Cortex of kidney (tissue), 1 donor: ENCODE results near the gene PLCH1.
"Not testable (repeated sequence)": the region's sequence is repeated elsewhere in the genome, so short reads cannot be mapped to it uniquely, and the experiment has no call there.

Source experiments
- DNase-seq: peaks from one replicate; lab custom pipeline; 2025; lab: John Stamatoyannopoulos, UW

Gene PLCH1

GRCh38 chr3:155416500-155417118 is 328.3 kb downstream of the PLCH1 start:
- DNase-seq = no peak

DNA sequence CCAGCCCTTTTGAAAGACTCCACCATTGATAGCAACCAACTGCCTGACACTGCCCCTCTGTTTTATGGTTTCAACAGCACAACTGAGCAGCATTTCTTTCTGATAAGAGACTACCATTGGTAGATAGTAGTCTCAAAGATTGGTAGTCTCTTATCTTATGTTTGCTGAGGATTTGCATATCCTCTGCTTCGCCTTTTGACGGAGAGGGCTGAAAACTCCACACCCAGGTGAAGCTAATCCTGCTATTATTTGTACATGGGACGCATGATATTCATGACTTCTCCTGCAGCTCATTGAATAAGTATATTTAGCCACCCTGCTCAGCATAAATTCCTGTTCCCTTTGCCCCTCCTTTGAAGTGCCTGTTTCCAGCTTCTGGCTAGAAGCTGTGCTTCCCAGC is 332.0 kb downstream of the PLCH1 start:
- DNase-seq = no peak

DNA sequence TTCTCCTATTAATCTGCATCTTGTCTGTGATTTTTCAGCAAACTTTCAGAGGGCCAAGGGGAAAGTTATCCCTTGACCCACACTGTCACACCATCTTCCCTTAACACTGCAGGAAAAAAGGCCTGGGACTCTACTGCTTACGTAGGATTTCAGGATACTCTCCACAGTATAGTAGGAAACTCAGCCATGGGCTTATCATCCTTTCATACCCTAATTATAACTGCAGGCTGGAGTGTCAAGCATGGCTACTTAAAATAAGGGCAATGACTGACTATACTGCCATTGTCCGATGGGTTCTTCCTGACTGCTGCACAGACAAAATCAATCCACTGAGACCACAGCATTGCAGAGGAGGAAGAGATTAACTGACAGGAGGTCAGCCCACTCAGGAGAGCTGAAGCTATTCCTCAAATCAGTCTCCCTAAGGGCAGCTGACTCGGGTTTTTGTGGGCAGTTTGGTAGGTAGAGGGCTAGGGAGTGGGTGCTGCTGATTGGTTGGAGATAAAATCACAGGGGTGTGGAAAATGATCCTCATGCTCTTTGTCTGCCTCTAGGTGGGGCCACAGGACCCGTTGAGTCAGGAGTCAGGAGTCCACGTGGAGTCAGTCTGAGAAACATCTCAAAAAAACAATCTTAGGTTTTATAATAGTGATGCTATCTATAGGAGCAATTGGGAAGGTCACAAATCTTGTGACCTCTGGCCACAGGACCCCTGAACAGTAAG is 333.2 kb downstream of the PLCH1 start:
- no peak for DNase-seq

GRCh38 chr3:155409336-155409735 is 335.5 kb downstream of the PLCH1 start:
- no peak for DNase-seq

DNA sequence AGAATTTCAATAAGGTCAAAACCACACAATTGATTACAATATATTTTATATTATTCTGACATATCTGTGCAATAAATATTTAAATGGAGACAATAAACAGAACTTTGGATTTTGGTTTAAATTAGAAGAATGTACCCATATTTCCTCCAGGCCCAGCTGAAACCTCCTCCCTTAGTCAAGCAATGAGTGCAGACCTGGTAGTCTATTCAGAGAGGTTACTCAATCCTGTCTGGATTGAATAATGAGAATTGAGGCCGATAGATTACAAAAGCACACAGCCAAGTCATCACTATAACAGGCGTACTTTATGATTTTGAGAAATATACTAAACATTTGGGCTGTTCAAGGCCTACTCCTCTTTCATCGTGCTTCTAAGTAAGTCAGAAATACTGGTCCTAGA is 336.9 kb downstream of the PLCH1 start:
- no peak for DNase-seq

GRCh38 chr3:155407331-155407730 is 337.5 kb downstream of the PLCH1 start:
- DNase-seq = no peak

DNA sequence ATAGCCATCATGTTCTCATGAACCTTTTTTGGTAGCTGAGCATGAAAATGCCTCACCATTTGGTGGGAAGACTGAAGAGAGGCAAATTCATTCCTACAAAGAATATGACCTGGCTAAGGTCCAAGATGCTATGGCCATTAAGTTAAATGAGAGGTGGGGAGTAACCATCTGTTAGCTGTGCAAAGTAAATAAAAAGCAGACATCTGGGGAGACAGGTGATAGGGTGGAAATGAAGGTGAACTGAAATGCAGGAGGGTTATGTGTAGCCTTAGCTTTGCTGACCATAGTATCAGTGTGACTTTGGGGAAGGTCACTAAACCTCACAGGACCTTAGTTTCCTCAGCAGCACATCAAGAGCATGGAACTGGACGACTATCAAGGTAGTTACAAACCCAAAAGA is 340.4 kb downstream of the PLCH1 start:
- DNase-seq = no peak

DNA sequence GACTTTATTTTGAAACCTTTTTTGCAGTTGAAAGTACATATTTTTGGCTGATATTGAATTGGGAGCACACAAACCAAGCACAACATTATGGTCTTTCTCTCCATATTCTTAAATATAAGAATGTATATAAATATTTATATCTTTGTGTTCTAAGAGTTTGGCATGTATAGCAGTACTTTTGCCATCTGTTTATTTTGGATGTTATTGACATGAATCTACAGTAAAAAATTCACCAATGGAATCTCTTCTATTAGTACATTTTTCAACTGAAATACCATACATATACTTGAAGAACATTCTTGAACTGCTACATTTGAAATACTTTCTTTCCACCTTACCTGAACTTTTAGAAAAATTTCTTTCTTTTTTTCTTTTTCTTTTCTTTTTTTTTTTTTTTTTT is 342.2 kb downstream of the PLCH1 start:
- no peak for DNase-seq

GRCh38 chr3:155398046-155398445 is 346.8 kb downstream of the PLCH1 start:
- no peak for DNase-seq

DNA sequence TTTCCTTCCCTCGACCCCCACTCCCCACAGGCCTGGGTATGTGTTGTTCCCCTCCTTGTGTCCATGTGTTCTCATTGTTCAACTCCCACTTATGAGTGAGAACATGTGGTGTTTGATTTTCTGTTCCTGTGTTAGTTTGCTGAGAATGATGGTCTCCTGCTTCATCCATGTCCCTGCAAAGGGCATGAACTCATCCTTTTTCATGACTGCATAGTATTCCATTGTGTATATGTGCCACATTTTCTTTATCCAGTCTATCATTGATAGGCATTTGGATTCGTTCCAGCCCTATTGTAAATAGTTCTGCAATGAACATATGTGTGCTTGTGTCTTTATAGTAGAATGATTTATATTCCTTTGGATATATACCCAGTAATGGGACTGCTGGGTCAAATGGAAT is 350.0 kb downstream of the PLCH1 start:
- not testable (repeated sequence) for DNase-seq

DNA sequence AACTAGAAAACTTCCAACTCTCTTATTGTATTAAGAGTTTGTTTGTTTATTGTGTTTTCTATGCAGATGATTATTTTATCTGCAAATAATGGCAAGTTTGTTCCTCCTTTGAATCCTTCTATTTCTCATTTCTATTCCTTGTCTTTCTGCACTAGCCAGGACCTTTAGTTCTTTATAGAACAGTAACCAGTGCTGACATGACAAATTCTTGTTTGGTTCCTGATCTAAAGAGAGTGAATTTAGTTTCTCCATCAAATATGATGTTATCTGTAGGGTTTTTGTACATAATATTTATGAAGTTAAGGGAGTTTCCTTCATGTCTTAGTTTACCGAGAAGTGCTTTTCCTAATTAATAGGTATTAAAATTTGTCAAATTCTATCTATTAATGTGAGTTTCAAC is 350.6 kb downstream of the PLCH1 start:
- no peak for DNase-seq

GRCh38 chr3:155393316-155393715 is 351.6 kb downstream of the PLCH1 start:
- no peak for DNase-seq

- no peak for DNase-seq
These were observed 352.7 kb downstream of the PLCH1 start for GRCh38 chr3:155392138-155392537.

GRCh38 chr3:155391551-155391958 is 353.3 kb downstream of the PLCH1 start:
- no peak for DNase-seq

DNA sequence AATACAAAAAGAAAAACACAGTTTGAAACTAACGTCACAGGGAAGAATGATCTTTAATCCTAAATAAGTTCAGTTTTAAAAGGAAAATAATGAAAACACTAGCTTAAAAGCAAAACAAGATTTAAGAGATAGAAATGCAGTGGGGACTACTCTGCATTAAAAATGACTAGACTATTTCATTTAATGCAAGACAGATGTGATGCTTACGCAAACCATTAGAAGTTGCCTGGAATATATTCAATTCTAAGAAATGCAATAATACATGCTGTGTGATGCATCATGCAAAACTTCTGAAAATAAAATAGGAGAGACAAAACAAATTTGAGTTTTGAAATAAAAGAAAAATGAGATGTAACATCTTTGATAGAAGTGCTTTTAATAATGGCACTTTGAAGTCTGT is 353.8 kb downstream of the PLCH1 start:
- no peak for DNase-seq

GRCh38 chr3:155390351-155390750 is 354.5 kb downstream of the PLCH1 start:
- DNase-seq = no peak

DNA sequence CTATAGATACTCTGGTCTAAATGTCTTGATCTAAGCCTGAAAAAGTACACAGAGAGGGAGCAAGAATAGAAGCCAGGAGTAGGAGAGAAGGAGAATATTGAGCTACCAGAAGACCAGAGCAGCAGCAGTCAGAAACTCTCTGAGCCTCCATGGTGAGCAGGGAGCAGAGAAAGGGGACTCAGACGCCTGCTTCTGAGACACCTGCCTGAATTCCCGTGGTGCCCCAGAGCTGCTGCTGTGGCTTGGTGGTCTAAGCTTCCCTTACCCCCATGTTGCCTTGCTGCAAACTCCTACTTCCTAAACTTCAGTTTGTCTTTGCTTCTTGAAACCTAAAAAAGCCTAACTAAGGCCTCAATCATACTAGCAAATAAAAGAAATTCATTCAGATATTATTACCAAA is 356.5 kb downstream of the PLCH1 start:
- DNase-seq = no peak

- no peak for DNase-seq
These were observed 357.3 kb downstream of the PLCH1 start for GRCh38 chr3:155387571-155387970.

GRCh38 chr3:155386919-155387318 is 358.0 kb downstream of the PLCH1 start:
- DNase-seq = no peak

DNA sequence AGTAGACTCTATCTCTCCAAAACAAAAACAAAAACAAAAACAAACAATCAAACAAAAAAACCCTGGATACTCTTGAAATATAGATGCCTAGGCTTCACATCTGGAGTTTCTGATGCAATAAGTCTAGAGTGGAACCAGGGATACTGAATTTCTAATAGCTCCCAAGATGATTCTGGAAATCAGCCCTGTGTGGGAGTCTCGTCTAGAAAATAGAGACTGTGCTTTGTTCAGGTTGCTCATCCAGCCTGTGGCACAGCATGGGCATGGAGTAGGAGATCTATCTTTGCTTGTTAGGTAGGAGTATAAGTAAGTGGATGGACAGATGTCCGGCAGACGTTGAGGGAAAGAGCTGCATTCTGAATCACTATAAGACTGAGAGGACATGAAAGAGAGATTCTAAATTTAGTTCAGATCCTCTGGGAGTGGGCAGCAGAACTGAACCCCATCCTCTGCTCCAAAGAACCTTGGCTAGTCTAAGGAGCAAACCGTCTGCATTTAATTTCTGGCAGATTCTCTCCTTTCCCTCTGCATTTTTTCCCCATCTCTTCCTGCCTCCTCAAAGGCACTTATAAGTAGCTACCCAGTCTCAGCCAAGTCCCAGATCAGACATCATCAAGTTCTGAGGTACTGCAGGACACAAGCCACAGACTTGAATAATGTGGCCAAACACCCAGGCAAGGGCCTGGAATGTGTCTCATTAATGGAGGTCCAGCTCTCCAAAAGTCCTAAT is 358.8 kb downstream of the PLCH1 start:
- DNase-seq = no peak

- no peak for DNase-seq
These were observed 362.4 kb downstream of the PLCH1 start for GRCh38 chr3:155382396-155383042.

GRCh38 chr3:155377847-155378246 is 367.0 kb downstream of the PLCH1 start:
- DNase-seq = no peak

- DNase-seq = no peak
These were observed 367.8 kb downstream of the PLCH1 start for GRCh38 chr3:155377071-155377470.
